Non-pigmented ciliary epithelial cell (primary cell): ENCODE data around the gene VNN1.
"Not testable (repeated sequence)": the region's sequence is repeated elsewhere in the genome, so short reads cannot be mapped to it uniquely, and the experiment has no call there.

Experiments
- DNase-seq: peaks from one replicate; pipeline ENCODE4 v3.0.0-alpha.2; 2010; ENCODE audit warnings: low read depth

The VNN1 gene

GRCh38 chr6:132671295-132671694 is 42.6 kb downstream of the VNN1 start:
- DNase-seq, result no peak

- DNase-seq, result no peak
Observed at GRCh38 chr6:132669690-132670291, 44.1 kb downstream of the VNN1 start.

- no peak for DNase-seq
Observed at GRCh38 chr6:132666118-132666517, 47.7 kb downstream of the VNN1 start.

- DNase-seq, result no peak
Observed at GRCh38 chr6:132664309-132665034, 49.4 kb downstream of the VNN1 start.

GRCh38 chr6:132663661-132664060 is 50.2 kb downstream of the VNN1 start:
- no peak for DNase-seq

GRCh38 chr6:132661906-132662305 is 51.9 kb downstream of the VNN1 start:
- DNase-seq, result no peak

GRCh38 chr6:132659082-132659481 is 54.8 kb downstream of the VNN1 start, which contains the start of gene TAAR1:
Gene TAAR1 (minus strand): TSS chr6:132659182. CDS start chr6:132646003, 13,179 bp downstream.
- DNase-seq, result no peak

- no peak for DNase-seq
Observed at GRCh38 chr6:132651062-132651461, 62.8 kb downstream of the VNN1 start.

- DNase-seq, result no peak
Observed at GRCh38 chr6:132650429-132650828, 63.4 kb downstream of the VNN1 start.

GRCh38 chr6:132648828-132649227 is 65.0 kb downstream of the VNN1 start:
- no peak for DNase-seq

GRCh38 chr6:132648356-132648755 is 65.5 kb downstream of the VNN1 start:
- DNase-seq, result peak; percentile 55

- DNase-seq, result no peak
Observed at GRCh38 chr6:132643547-132643946, 70.3 kb downstream of the VNN1 start.

GRCh38 chr6:132637135-132637534 is 76.7 kb downstream of the VNN1 start:
- DNase-seq, result not testable (repeated sequence)

- DNase-seq, result not testable (repeated sequence)
Observed at GRCh38 chr6:132635906-132636305, 77.9 kb downstream of the VNN1 start.

- DNase-seq, result not testable (repeated sequence)
Observed at GRCh38 chr6:132635288-132635687, 78.6 kb downstream of the VNN1 start.

GRCh38 chr6:132634796-132635195 is 79.1 kb downstream of the VNN1 start:
- no peak for DNase-seq

GRCh38 chr6:132633362-132633761 is 80.5 kb downstream of the VNN1 start:
- no peak for DNase-seq
